ENCODE results near the gene EDEM1. TPM values are rescaled to one million over a fixed set of nuclear protein-coding genes. Genes with fewer than 3 reads are reported as not detected.

EDEM1 gene
- total RNA-seq, 1 experiment from 2014 or later = 18.5 TPM

GRCh38 chr3:5264093-5264600, 76.6 kb downstream of the EDEM1 start:
- Histone ChIP-seq H3K27ac (no peak overlapping the region), H3K4me1 (replicated peaks) (no peaks in the 10 kb centered on the region), H3K9me3 (replicated peaks) (no peaks in the 10 kb centered on the region), H3K4me3 (no peak overlapping the region), H3K36me3 (no peaks in the 10 kb centered on the region), H3K27me3 (replicated peaks) (no peaks in the 10 kb centered on the region)
- no peak for DNase-seq (ENCODE audit: low read depth in 1 of 2, low spot score in 2 of 2)

- Histone ChIP-seq H3K4me1 (replicated peaks) (no peaks in the 10 kb centered on the region), H3K9me3 (replicated peaks) (no peaks in the 10 kb centered on the region), H3K36me3 (no peaks in the 10 kb centered on the region), H3K4me3 (no peak overlapping the region), H3K27ac (no peak overlapping the region), H3K27me3 (replicated peaks) (no peaks in the 10 kb centered on the region)
- no peak for DNase-seq (ENCODE audit: low read depth in 1 of 2, low spot score in 2 of 2)
These were observed 77.6 kb downstream of the EDEM1 start for GRCh38 chr3:5264896-5265770.

GRCh38 chr3:5267252-5267651, 79.7 kb downstream of the EDEM1 start:
- no peak for DNase-seq (ENCODE audit: low read depth in 1 of 2, low spot score in 2 of 2)
- Histone ChIP-seq H3K4me3 (no peak overlapping the region), H3K27me3 (replicated peaks) (no peaks in the 10 kb centered on the region), H3K36me3 (no peaks in the 10 kb centered on the region), H3K9me3 (replicated peaks) (no peaks in the 10 kb centered on the region), H3K27ac (no peak overlapping the region), H3K4me1 (replicated peaks) (no peaks in the 10 kb centered on the region)

GRCh38 chr3:5267889-5268288, 80.4 kb downstream of the EDEM1 start:
- DNase-seq (ENCODE audit: low read depth in 1 of 2, low spot score in 2 of 2) = no peak
- Histone ChIP-seq H3K4me1 (replicated peaks) (no peaks in the 10 kb centered on the region), H3K4me3 (no peak overlapping the region), H3K9me3 (replicated peaks) (no peaks in the 10 kb centered on the region), H3K27me3 (replicated peaks) (no peaks in the 10 kb centered on the region), H3K27ac (no peak overlapping the region), H3K36me3 (no peaks in the 10 kb centered on the region)

Other genes with a start within 250 kb of the EDEM1 start
- 6.3 and 8.4 TPM in 2 replicates for gene BHLHE40, start 208.3 kb upstream of the EDEM1 start, total RNA-seq (2014; rRNA removed; shearing (Covaris generic))
- 33.9 and 51.7 TPM in 2 replicates for gene ARL8B, start 65.4 kb upstream of the EDEM1 start, total RNA-seq (2014; rRNA removed; shearing (Covaris generic))

All from SJSA1 (cell line).